Renal cortex interstitium (tissue), 11 donors: Measurements from ENCODE around the gene REN. TPM values are rescaled to one million over a fixed set of nuclear protein-coding genes. Genes with fewer than 3 reads are reported as not detected.

ENCODE experiments used
- DNase-seq, 11 donors: peaks; one replicate each; pipeline ENCODE4 v3.0.0-alpha.2; 2013; ENCODE audit warnings: low read depth in 9 of 11, low spot score in 4 of 11; ENCODE audit errors: extremely low read depth in 1 of 11
- polyA plus RNA-seq, 3 donors: library from polyadenylated mRNA; unstranded; fragments of 120-200 nt; gene quantifications; one replicate each; pipeline ENCODE4 v1.2.1, GENCODE V29; 2013; ENCODE audit not compliant: insufficient read length in 3 of 3

REN gene
- polyA plus RNA-seq, 3 donors = 71.1 to 81.4 (median 80.3) TPM

DNA sequence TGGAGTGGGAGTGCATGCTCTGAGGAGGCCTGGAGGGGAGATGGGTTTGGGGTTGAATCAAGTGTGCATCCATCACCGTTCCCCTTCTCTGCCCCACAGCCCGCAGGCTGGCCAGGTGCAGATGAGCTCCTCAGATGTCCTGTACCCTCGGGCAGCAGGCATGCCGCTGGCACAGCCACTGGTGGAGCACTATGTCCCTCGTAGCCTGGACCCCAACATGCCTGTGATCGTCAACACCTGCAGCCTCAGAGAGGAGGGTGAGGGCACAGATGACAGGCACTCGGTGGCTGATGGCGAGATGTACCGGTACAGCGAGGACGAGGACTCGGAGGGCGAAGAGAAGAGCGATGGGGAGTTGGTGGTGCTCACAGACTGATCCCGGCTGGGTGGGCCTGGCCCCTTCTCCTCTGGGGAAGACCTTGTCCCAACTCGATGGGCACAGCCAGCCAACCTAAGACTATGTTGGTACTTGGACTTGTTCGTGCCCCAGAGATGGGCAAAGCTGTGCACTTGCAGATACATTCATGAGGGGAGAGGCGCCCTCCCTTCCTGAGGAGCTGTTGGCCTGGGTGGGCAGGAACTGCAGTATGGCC lies 40.3 kb downstream of the REN start:
- no peak for DNase-seq

DNA sequence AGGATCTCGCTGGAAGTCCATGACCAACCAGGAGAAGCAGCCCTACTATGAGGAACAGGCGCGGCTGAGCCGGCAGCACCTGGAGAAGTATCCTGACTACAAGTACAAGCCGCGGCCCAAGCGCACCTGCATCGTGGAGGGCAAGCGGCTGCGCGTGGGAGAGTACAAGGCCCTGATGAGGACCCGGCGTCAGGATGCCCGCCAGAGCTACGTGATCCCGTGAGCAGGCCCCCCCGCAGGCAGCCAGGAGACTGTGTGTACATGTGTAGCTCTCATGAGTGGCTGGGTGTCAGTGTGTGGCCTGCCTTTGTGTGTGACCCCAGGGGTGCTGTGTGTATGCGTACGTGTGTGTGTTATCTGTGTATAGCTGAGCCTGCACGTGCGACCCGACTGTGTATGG lies 41.5 kb downstream of the REN start:
- no peak for DNase-seq

DNA sequence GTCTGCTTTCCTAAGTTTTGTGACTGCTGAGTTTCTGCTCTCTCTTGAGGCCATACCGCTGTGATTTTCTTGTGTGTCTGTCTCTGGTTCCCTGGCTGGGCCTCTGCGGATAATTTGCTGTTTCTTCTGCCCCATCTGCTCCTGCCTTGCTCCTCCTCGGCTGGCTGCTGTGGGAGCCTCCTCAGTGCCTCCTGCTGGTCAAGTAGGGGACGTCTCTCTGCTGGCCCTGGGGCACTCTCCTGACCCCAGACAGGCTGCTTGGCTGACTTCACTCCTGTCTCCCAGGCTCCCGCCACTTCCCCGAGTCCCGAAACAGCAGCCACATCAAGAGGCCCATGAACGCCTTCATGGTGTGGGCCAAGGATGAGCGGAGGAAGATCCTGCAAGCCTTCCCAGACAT lies 42.8 kb downstream of the REN start:
- no peak for DNase-seq

DNA sequence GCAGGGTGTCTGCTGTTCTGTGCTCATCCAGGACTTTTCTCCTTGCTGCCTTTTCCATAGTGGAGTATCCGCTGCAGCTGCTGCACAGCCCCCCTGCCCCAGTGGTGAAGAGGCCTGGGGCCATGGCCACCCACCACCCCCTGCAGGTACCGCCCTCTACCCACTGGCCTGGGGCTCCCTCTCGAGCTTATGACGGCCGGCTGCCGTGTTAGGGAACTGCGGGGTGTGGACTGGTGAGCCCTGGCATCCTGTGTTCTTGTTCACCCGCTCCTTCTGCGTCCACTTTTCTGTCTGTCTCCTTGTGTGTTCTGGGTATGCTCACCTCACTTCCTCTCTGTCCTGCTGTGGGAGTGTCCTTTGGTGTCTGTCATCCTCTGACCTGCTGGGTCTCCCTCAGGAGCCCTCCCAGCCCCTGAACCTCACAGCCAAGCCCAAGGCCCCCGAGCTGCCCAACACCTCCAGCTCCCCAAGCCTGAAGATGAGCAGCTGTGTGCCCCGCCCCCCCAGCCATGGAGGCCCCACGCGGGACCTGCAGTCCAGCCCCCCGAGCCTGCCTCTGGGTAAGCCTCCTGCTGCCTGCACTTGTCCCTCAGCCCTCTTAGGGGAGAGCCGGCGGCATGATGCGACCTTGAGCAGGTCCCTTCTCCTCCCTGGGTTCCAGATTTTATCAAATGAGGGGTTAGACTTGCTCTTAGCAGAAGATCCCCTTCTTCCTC lies 44.1 kb downstream of the REN start:
- DNase-seq = no peak

DNA sequence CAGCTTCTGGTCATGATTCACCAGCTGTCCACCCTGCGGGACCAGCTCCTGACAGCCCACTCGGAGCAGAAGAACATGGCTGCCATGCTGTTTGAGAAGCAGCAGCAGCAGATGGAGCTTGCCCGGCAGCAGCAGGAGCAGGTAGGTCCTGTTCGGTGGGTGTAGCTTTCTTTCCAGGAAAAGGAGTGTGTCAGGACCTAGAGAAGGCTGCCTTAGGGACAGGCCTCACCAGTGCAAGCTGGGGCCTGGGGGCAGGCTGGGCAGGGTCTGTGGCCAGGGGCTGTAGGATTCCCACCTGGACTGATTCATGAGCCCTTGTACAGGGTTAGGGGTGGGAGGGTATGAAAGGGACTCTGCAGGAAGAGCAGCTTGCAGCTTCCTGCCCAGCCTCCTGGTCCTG lies 49.6 kb downstream of the REN start:
- no peak for DNase-seq

DNA sequence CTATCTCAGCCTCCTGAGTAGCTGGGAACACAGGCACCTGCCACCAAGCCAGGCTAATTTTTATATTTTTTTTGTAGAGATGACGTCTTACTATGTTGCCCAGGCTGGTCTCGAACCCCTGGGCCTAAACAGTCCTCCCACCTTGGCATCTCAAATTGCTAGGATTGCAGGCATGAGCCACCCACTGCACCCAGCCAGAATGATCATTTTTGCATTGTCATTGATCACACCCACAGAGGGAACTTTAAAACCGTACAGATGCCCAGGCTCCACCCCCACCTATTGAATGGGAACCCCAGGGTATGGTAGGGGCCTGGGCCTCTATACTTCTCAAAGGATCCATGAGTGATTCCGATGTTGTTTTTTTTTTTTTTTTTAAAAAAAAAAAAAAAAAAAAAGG lies 51.0 kb downstream of the REN start:
- no peak for DNase-seq

DNA sequence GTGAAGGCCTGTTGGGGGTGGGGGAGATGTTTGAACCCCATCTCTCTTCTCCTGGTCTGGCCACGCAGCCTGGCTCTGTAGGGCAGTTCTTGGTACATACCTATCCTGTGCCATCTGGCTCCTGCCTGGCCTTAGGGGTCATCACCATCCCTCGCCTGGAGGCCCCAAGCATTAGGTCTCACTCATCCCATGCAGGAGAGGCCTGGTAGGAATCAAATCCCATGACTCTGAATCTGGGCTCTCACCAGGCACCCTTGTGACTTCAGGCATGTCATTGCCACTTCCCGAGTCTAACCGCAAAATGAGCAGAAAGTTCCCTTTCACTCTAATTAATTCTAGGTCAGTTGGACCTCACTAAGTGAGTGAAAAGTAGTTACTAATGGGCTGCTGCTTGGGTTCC lies 51.5 kb downstream of the REN start:
- DNase-seq = no peak

DNA sequence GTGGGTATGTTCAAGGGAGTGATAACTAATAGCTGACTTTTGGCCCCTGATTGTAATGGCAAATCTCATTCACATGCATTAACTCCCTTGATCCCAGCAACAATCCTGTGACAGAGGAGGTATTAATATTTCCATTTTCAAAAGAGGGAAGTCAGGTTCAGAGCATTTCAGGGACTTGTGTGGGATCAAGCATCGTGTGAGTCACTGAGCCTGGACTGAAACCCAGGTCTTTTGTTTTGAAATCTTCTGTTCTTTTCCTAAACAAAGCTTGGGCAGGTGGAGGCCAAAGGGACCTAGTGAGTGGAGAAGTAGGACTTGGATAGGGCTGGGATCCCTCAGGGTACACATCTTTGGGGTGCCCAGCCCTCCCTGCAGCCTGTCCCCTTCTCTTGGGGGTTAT lies 52.2 kb downstream of the REN start:
- DNase-seq = no peak

DNA sequence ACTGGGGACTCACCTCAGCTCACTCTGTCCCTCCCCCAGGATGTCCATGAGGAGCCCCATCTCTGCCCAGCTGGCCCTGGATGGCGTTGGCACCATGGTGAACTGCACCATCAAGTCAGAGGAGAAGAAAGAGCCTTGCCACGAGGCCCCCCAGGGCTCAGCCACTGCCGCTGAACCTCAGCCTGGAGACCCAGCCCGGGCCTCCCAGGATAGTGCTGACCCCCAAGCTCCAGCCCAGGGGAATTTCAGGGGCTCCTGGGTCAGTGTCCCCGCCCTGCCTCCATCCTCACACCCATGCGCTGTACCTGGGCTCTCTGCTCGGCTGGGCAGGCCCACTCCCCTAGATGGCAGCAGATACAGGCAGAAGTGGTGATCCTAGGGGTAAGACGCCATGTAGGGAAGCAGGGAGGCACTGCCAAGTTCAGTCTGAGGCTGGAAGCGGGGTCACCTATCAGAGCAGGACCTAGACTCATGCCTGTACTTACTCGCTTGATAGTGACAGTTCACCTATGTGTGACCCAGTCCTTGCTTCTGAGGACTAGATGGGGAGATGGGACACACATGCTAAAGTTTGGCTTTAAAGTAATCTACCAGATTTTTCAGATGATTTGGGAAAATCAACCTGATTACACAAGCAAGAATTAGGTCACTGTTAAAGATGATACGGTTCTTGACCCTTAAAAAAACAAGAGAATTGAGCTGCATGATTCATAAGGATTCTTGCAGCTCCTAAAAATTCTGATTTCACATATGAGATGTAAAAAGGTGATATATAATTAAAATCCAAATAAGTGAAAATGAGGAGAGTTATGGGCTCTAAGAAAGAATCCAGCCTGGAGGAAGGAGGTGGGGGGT lies 53.0 kb downstream of the REN start:
- DNase-seq = no peak

DNA sequence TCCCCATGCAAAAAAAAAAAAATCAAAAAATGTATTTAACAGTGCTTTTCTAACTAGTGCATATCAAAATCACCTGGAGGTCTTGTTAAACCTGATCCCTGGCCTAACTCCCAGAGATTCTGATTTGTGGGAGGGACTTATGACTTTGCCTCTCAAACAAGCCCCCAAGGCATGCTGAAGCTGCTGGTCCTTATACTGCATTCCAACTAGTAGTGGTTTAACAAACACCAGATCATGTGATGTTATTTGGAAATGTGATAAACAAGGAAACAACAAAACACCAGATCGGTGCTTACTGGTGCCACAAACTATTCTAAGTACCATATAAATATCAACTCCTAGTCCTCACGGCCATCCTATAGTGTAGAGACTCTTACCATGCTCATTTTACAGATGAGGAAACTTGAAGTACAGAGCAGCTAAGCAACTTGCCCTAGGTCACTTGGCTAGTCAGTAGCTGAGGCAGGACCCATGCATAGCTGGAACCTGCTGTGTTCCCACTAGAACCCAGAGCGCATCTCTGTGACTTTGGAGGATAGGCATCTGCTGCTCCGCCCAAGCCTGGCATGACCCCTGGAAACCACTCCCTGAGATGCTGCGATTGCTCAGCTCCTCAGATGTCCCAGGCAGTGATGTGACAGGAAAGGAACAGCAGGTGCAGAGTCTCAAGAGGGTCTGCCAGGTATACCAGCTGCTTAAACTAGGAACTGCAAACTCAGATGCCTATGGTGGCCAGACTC lies 55.1 kb downstream of the REN start:
- no peak for DNase-seq

DNA sequence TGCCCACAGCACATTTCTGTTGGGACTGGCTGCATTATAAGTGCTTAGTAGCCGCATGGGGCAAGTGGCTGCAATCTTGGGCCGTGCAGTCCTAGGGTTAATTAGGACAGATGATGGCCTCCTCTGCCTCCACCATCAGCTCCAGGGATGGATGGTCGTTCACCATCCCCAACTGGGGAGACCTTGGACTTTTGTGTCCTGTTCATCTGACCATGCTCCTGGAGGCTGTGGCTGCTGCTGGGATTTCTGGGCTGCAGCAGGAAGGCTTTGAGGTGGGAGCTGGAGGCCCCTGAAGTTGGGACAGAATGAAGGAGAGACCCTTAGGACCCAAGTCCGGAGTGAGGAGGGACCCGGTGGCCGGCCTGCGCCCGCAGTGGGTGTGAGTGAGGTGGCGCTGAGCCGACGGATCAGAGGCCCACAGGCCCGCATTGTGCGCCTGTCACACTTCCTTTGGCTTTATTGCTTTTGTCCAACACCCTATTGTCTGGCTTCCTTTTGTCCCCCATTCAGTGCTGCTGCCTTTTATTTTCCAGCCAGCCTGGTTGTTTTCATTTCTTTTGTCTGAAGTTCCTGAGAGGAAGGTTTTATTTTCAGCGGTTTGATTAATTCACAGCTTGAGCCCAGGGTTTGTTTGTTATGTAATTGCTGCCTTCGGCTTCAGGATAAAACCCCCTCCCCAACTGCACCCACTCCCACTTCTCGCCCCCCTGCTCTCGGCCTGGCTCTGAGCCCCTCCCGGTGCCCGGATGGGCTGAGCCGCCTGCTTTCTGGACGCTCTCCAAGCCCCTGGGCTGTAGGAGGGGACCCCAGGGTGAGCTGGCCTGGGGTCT lies 57.6 kb downstream of the REN start:
- DNase-seq = no peak

DNA sequence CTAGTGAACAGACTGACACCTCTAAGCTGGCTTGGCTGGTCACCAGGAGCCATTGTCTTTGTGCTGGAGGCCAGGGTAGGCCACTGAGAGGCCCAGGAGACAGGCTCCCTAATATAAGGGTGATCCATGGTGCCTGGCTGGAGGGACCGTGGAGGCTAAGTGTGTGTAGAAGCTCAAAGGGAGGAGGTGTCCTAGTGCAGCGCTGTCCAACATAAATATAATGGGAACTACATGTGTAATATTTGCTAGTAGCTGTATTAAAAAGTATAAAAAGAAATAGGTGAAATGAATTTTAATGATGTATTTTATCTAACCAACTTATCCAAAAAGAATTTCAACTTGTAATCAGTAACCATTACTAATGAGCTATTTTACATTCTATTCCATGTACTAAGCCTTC lies 58.2 kb downstream of the REN start:
- DNase-seq = no peak

DNA sequence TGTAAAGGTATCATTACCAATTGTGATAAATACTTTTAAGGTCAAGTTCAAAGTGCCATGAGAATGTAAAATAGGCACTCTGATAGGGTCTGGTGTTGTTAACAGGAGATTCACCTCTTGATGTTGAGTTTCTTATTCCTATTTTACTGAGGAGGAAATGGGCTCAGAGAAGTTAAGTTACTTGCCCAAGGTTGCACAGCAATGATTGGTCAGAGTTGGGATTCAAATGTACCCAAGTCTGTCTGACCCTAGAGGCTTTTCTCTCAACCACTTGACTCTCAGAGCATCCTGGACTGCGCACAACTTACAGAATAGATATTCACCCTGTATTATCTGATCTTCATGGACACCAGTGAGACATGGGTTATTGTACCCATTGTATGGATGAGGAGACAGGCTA lies 59.3 kb downstream of the REN start:
- DNase-seq = no peak

DNA sequence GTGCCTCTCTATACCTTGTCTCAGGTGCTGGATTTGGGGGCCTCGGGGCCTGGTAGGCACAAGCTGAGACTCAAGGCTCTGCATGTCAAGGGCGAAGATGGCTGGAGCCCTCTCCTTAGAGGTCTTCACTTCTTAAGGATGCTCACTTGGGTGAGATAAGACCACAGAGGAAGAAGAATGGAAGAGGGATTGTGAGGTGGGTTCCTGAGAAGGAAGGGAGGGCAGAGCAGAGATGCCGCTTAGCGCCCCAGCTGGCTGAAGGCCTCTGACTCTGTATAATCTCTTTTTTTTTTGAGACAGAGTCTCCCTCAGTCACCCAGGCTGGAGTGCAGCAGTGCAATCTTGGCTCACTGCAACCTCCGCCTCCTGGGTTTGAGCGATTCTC lies 61.0 kb downstream of the REN start:
- DNase-seq = no peak

Other genes starting within 250 kb of the REN start
- gene SOX13, start 93.2 kb downstream of the REN start, polyA plus RNA-seq = 10 to 100 TPM; 40.8 to 57.4 (median 53.9) TPM
- gene ETNK2, start 14.3 kb downstream of the REN start, polyA plus RNA-seq = 10 to 100 TPM; 22.8 to 28.2 (median 23.5) TPM
- gene KISS1, start 30.2 kb upstream of the REN start, polyA plus RNA-seq = 1 to 10 TPM in 1 of 3 donors, under 1 TPM in 2; 0.40 to 1.9 (median 0.92) TPM
- gene GOLT1A, start 47.7 kb upstream of the REN start, polyA plus RNA-seq = 1 to 10 TPM; 2.3 to 4.1 (median 2.5) TPM
- 10 to 100 TPM; 41.1 to 56.4 (median 48.0) TPM for gene PLEKHA6, start 193.6 kb upstream of the REN start, polyA plus RNA-seq
- 10 to 100 TPM; 37.6 to 45.6 (median 40.5) TPM for gene PPP1R15B, start 245.5 kb upstream of the REN start, polyA plus RNA-seq